ENCODE data around the gene ACAP3.

Gene ACAP3

GRCh38 chr1:1278620-1279019 is 29.1 kb downstream of the ACAP3 start:
- no peak for TF ChIP-seq CTCF (IDR thresholded peaks at IDR 0.05; ENCODE audit: extremely low read depth, missing control alignments)
- DNase-seq (ENCODE audit: low spot score): no peak

GRCh38 chr1:1275836-1276235 is 31.9 kb downstream of the ACAP3 start:
- TF ChIP-seq CTCF (IDR thresholded peaks at IDR 0.05; ENCODE audit: extremely low read depth, missing control alignments): no peak
- DNase-seq (ENCODE audit: low spot score): no peak

GRCh38 chr1:1274931-1275431 is 32.7 kb downstream of the ACAP3 start:
- DNase-seq (ENCODE audit: low spot score): no peak
- no peak for TF ChIP-seq CTCF (IDR thresholded peaks at IDR 0.05; ENCODE audit: extremely low read depth, missing control alignments)

GRCh38 chr1:1274299-1274930 is 33.3 kb downstream of the ACAP3 start:
- TF ChIP-seq CTCF (IDR thresholded peaks at IDR 0.05; ENCODE audit: extremely low read depth, missing control alignments): no peak
- no peak for DNase-seq (ENCODE audit: low spot score)

GRCh38 chr1:1273512-1274298 is 34.0 kb downstream of the ACAP3 start, which contains the start of gene UBE2J2:
Gene UBE2J2 (minus strand): TSS chr1:1273854. CDS start chr1:1267992, 5,862 bp downstream.
- peak; percentile 100 for DNase-seq (ENCODE audit: low spot score)

GRCh38 chr1:1273209-1273511 is 34.6 kb downstream of the ACAP3 start:
- no peak for TF ChIP-seq CTCF (IDR thresholded peaks at IDR 0.05; ENCODE audit: extremely low read depth, missing control alignments)
- no peak for DNase-seq (ENCODE audit: low spot score)

More at GRCh38 chr1:1273512-1274298, 34.0 kb downstream of the ACAP3 start, which contains the start of gene UBE2J2:
- TF ChIP-seq CTCF (IDR thresholded peaks at IDR 0.05; ENCODE audit: extremely low read depth, missing control alignments): no peak

Measured in GM20000 (cell line).